IPS-11a (cell line): ENCODE data around the gene TNFRSF14.

Experiments used
- H3K4me3 ChIP-seq: one replicate; pipeline ENCODE4 v1.5.1; 2013; ENCODE audit warnings: low read depth, low read length, control low read depth

Gene TNFRSF14

GRCh38 chr1:2597441-2598328 is 41.5 kb downstream of the TNFRSF14 start:
- no peak overlapping the region for H3K4me3 ChIP-seq

GRCh38 chr1:2598329-2598931 is 42.3 kb downstream of the TNFRSF14 start:
- no peak overlapping the region for H3K4me3 ChIP-seq

GRCh38 chr1:2601721-2602303 is 45.6 kb downstream of the TNFRSF14 start:
- H3K4me3 ChIP-seq, result no peak overlapping the region

- H3K4me3 ChIP-seq, result no peak overlapping the region
Observed at GRCh38 chr1:2602311-2602835, 46.2 kb downstream of the TNFRSF14 start.

- H3K4me3 ChIP-seq, result no peak overlapping the region
Observed at GRCh38 chr1:2602866-2603520, 46.8 kb downstream of the TNFRSF14 start.

GRCh38 chr1:2603521-2604155 is 47.5 kb downstream of the TNFRSF14 start:
- H3K4me3 ChIP-seq, result no peak overlapping the region

GRCh38 chr1:2604156-2604843 is 48.1 kb downstream of the TNFRSF14 start:
- no peak overlapping the region for H3K4me3 ChIP-seq

- no peak overlapping the region for H3K4me3 ChIP-seq
Observed at GRCh38 chr1:2604844-2605508, 48.8 kb downstream of the TNFRSF14 start.

GRCh38 chr1:2605509-2606395 is 49.6 kb downstream of the TNFRSF14 start:
- H3K4me3 ChIP-seq, result no peak overlapping the region

GRCh38 chr1:2606396-2606880 is 50.3 kb downstream of the TNFRSF14 start:
- no peak overlapping the region for H3K4me3 ChIP-seq

GRCh38 chr1:2606881-2607621 is 50.9 kb downstream of the TNFRSF14 start:
- H3K4me3 ChIP-seq, result no peak overlapping the region

GRCh38 chr1:2607641-2608091 is 51.5 kb downstream of the TNFRSF14 start:
- no peak overlapping the region for H3K4me3 ChIP-seq

GRCh38 chr1:2609319-2610035 is 53.3 kb downstream of the TNFRSF14 start:
- H3K4me3 ChIP-seq, result no peak overlapping the region

- H3K4me3 ChIP-seq, result no peak overlapping the region
Observed at GRCh38 chr1:2610036-2610959, 54.1 kb downstream of the TNFRSF14 start.

- no peak overlapping the region for H3K4me3 ChIP-seq
Observed at GRCh38 chr1:2611031-2611501, 54.9 kb downstream of the TNFRSF14 start.
